HCT116 (cell line): Measurements from ENCODE around the gene CAMSAP1. TPM values are rescaled to one million over a fixed set of nuclear protein-coding genes. Genes with fewer than 3 reads are reported as not detected.

ENCODE experiments used
- ATAC-seq: fragments of 200-7000 bp; cut with Tn5 transposase; 2 replicates; pipeline ENCODE4 v1.9.1; 2020; ENCODE audit warnings: mild to moderate bottlenecking, moderate library complexity
- BruUV-seq: library from RNA; stranded (reverse); fragments of 400-500 nt; replicated peaks from 2 replicates; lab custom pipeline; 2021; lab: Mats Ljungman, UMichigan
- CTCF ChIA-PET: fragments of 300-600 bp; sonication (Branson Sonifier 250); formaldehyde crosslinking; loops from one replicate; lab custom pipeline; 2021; ENCODE audit warnings: antibody characterized with exemption; lab: Charles Lee
- POLR2A ChIA-PET: fragments of 300-600, 350-600 bp; sonication (Branson Sonifier 250); formaldehyde crosslinking; loops from one replicate; lab custom pipeline; 2021; ENCODE audit warnings: antibody characterized with exemption; lab: Charles Lee
- RAD21 ChIA-PET, 2 experiments: fragments of 300-600 bp; sonication (Branson Sonifier 250); formaldehyde crosslinking; loops; one replicate each; lab custom pipeline; 2023; ENCODE audit warnings: low total read pairs in 2 of 2; ENCODE audit not compliant: uncharacterized antibody in 2 of 2, unreplicated experiment in 2 of 2, low non-redundant PET in 1 of 2; lab: Charles Lee
- DNase-seq: peaks from one replicate; pipeline ENCODE4 v3.0.0-alpha.2; 2010; ENCODE audit warnings: low read depth, low spot score
- H2AFZ ChIP-seq: fragments of 200-600 bp; shearing (Covaris generic), sonication (generic); 2 replicates; pipeline ENCODE4 v1.6.1; 2017; ENCODE audit warnings: low read depth, mixed run types, mixed read lengths, antibody characterized with exemption, low read length; ENCODE audit not compliant: poor library complexity, severe bottlenecking
- H3K27ac ChIP-seq: 2 replicates; pipeline ENCODE4 v1.5.1; 2012; ENCODE audit warnings: low read depth, low read length
- H3K27me3 ChIP-seq: fragments of 200-600 bp; sonication (generic); 2 replicates; pipeline ENCODE4 v1.6.1; 2016; ENCODE audit warnings: mixed run types, low read length, mixed read lengths; ENCODE audit not compliant: insufficient read depth
- H3K36me3 ChIP-seq, 2 experiments: fragments of 200-500 bp in 1 of 2; fragments of 200-600 bp in 1 of 2; sonication (Bioruptor generic) in 1 of 2; sonication (generic) in 1 of 2; 2 replicates each; pipeline versions ENCODE4 v1.5.1 to v1.6.1; 2014 to 2016; ENCODE audit warnings: low read length in 2 of 2, inconsistent platforms in 1 of 2, mixed read lengths in 1 of 2, mixed run types in 1 of 2; ENCODE audit not compliant: insufficient read depth in 2 of 2, control insufficient read depth in 1 of 2
- H3K4me1 ChIP-seq, 2 experiments: fragments of 200-600 bp in 1 of 2; sonication (generic) in 1 of 2; 2 replicates each; pipeline versions ENCODE4 v1.5.1 to v1.6.1; 2012 to 2017; ENCODE audit warnings: low read length in 2 of 2, inconsistent platforms in 1 of 2, mild to moderate bottlenecking in 1 of 2, mixed read lengths in 1 of 2, mixed run types in 1 of 2, moderate library complexity in 1 of 2; ENCODE audit not compliant: insufficient read depth in 2 of 2, control insufficient read depth in 1 of 2
- H3K4me2 ChIP-seq: fragments of 200-600 bp; sonication (generic); 2 replicates; pipeline ENCODE4 v1.6.1; 2017; ENCODE audit warnings: mixed run types, low read length, mixed read lengths
- H3K4me3 ChIP-seq, 2 experiments: fragments of 200-600 bp in 1 of 2; sonication (generic) in 1 of 2; replicated peaks in 1 of 2; 2 replicates each; pipeline ENCODE4 v1.5.1; 2011 to 2016; ENCODE audit warnings: low read length in 2 of 2, control low read depth in 1 of 2, low read depth in 1 of 2, mild to moderate bottlenecking in 1 of 2, mixed read lengths in 1 of 2, mixed run types in 1 of 2
- H3K79me2 ChIP-seq: fragments of 200-600 bp; sonication (generic); 2 replicates; pipeline ENCODE4 v1.6.1; 2017; ENCODE audit warnings: mild to moderate bottlenecking, mixed run types, low read length, moderate library complexity, mixed read lengths; ENCODE audit not compliant: insufficient read depth
- H3K9ac ChIP-seq: fragments of 200-600 bp; sonication (generic); 2 replicates; pipeline ENCODE4 v1.6.1; 2016; ENCODE audit warnings: low read length, mixed read lengths
- H3K9me2 ChIP-seq: fragments of 200-600 bp; sonication (generic), shearing (Covaris generic); 2 replicates; pipeline ENCODE4 v1.6.1; 2017; ENCODE audit warnings: mixed run types, mild to moderate bottlenecking, moderate library complexity; ENCODE audit not compliant: insufficient read depth
- H3K9me3 ChIP-seq, 2 experiments: fragments of 200-500 bp in 1 of 2; fragments of 200-600 bp in 1 of 2; sonication (Bioruptor generic) in 1 of 2; sonication (generic) in 1 of 2; 2 replicates each; pipeline ENCODE4 v1.6.1; 2014 to 2017; ENCODE audit warnings: low read length in 2 of 2, mixed read lengths in 2 of 2, inconsistent platforms in 1 of 2, low read depth in 1 of 2, mild to moderate bottlenecking in 1 of 2, mixed run types in 1 of 2, moderate library complexity in 1 of 2; ENCODE audit not compliant: control insufficient read depth in 1 of 2, insufficient read depth in 1 of 2
- H4K20me1 ChIP-seq: fragments of 200-600 bp; sonication (generic), shearing (Covaris generic); 2 replicates; pipeline ENCODE4 v1.6.1; 2017; ENCODE audit warnings: mixed run types, mild to moderate bottlenecking, moderate library complexity; ENCODE audit not compliant: insufficient read depth
- CEBPB ChIP-seq: IDR thresholded peaks from 2 replicates; pipeline ENCODE4 v1.6.1; 2012; ENCODE audit warnings: low read depth
- POLR2AphosphoS5 ChIP-seq: IDR thresholded peaks from 2 replicates; pipeline ENCODE4 v1.6.1; 2011; ENCODE audit warnings: mild to moderate bottlenecking, low read depth, low read length, moderate library complexity
- RAD21 ChIP-seq: IDR thresholded peaks from 2 replicates; pipeline ENCODE4 v1.6.1; 2012; ENCODE audit warnings: low read depth, mild to moderate bottlenecking
- REST ChIP-seq: IDR thresholded peaks from 2 replicates; pipeline ENCODE4 v1.6.1; 2012; ENCODE audit warnings: low read depth
- SIN3A ChIP-seq: IDR thresholded peaks from 2 replicates; pipeline ENCODE4 v1.6.1; 2012; ENCODE audit warnings: low read depth
- SRF ChIP-seq: IDR thresholded peaks from 2 replicates; pipeline ENCODE4 v1.6.1; 2012; ENCODE audit warnings: low read depth
- TCF7L2 ChIP-seq: IDR thresholded peaks from 2 replicates; pipeline ENCODE4 v1.7.0; 2011; ENCODE audit warnings: borderline replicate concordance, inconsistent platforms; ENCODE audit not compliant: insufficient read depth, insufficient read length; ENCODE audit errors: extremely low read depth
- ZFX ChIP-seq: fragments of 450-650 bp; IDR thresholded peaks from 2 replicates; pipeline ENCODE4 v1.6.1; 2017
- ZNF274 ChIP-seq: fragments of 200-500 bp; sonication (Bioruptor generic); IDR thresholded peaks from 2 replicates; pipeline ENCODE4 v1.6.1; 2014; ENCODE audit warnings: mild to moderate bottlenecking, low read depth, low read length, inconsistent platforms
- intact Hi-C: fragments of 100-400 bp; cut with micrococcal nuclease; formaldehyde crosslinking; loops from 2 replicates; pipeline ENCODE4 v1.10.0; 2022
- total RNA-seq: library from RNA; stranded (reverse); gene quantifications from one replicate; pipeline ENCODE4 v1.2.1, GENCODE V29; 2021; ENCODE audit not compliant: unreplicated experiment
- TF ChIP-seq, protein P1 (sequence below): IDR thresholded peaks from 2 replicates; pipeline ENCODE4 v1.6.1; 2011; ENCODE audit warnings: mild to moderate bottlenecking, low read length, moderate library complexity; ENCODE audit not compliant: insufficient replicate concordance; ENCODE audit errors: extremely low read depth
- TF ChIP-seq, protein P2 (sequence below): IDR thresholded peaks from 2 replicates; pipeline ENCODE4 v1.6.1; 2012

CAMSAP1 gene
- total RNA-seq, 1 experiment from 2014 or later: 33.1 TPM

GRCh38 chr9:135929656-135930445 lies 22.5 kb upstream of the CAMSAP1 start:
- DNase-seq (no peak), ATAC-seq (no peak)
- H3K9me3 ChIP-seq: no peaks in the 10 kb centered on the region
- TF ChIP-seq CEBPB (no peak), TCF7L2 (no peak), ZFX (no peak), SRF (no peak), SIN3A (no peak), REST (no peak), RAD21 (no peak), POLR2AphosphoS5 (no peak), ZNF274 (no peak)
- TF ChIP-seq, protein P1, sequence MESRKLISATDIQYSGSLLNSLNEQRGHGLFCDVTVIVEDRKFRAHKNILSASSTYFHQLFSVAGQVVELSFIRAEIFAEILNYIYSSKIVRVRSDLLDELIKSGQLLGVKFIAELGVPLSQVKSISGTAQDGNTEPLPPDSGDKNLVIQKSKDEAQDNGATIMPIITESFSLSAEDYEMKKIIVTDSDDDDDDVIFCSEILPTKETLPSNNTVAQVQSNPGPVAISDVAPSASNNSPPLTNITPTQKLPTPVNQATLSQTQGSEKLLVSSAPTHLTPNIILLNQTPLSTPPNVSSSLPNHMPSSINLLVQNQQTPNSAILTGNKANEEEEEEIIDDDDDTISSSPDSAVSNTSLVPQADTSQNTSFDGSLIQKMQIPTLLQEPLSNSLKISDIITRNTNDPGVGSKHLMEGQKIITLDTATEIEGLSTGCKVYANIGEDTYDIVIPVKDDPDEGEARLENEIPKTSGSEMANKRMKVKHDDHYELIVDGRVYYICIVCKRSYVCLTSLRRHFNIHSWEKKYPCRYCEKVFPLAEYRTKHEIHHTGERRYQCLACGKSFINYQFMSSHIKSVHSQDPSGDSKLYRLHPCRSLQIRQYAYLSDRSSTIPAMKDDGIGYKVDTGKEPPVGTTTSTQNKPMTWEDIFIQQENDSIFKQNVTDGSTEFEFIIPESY: no peak
- TF ChIP-seq, protein P2, sequence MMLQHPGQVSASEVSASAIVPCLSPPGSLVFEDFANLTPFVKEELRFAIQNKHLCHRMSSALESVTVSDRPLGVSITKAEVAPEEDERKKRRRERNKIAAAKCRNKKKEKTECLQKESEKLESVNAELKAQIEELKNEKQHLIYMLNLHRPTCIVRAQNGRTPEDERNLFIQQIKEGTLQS: no peak
- H3K9ac ChIP-seq: no peak overlapping the region
- H2AFZ ChIP-seq: no peak overlapping the region
- ChIA-PET CTCF (no interaction called here), POLR2A (no interaction called here), RAD21 (no interaction called here)
- H3K27me3 ChIP-seq: no peaks in the 10 kb centered on the region
- H3K4me3 ChIP-seq: no peak overlapping the region
- intact Hi-C loops: no loop called here
- H3K4me1 ChIP-seq: peaks cover 20 to 37% of the 10 kb centered on the region in 2 experiments
- no TSS peak for BruUV-seq
- no peaks in the 10 kb centered on the region for H3K79me2 ChIP-seq
- H3K36me3 ChIP-seq: peaks cover 0 to 14% of the 10 kb centered on the region in 2 experiments; a peak in 2 of 4 replicates
- no peak overlapping the region for H3K4me2 ChIP-seq
- H4K20me1 ChIP-seq: no peaks in the 10 kb centered on the region
- H3K27ac ChIP-seq: no peak overlapping the region
- H3K9me2 ChIP-seq: no peaks in the 10 kb centered on the region
